GM21381 (cell line): Measurements from ENCODE around the gene GCNT2.
"Not testable (repeated sequence)": the region's sequence is repeated elsewhere in the genome, so short reads cannot be mapped to it uniquely, and the experiment has no call there.

Experiments
- ATAC-seq: cut with Tn5 transposase; IDR thresholded peaks from one replicate; pipeline ENCODE4 v1.9.1; 2021; ENCODE audit warnings: mild to moderate bottlenecking, moderate library complexity; ENCODE audit not compliant: unreplicated experiment

The GCNT2 gene

GRCh38 chr6:10577112-10577511 lies 56.0 kb downstream of the GCNT2 start:
- no peak for ATAC-seq

- no peak for ATAC-seq
Measured at GRCh38 chr6:10578723-10579122, 57.6 kb downstream of the GCNT2 start.

DNA sequence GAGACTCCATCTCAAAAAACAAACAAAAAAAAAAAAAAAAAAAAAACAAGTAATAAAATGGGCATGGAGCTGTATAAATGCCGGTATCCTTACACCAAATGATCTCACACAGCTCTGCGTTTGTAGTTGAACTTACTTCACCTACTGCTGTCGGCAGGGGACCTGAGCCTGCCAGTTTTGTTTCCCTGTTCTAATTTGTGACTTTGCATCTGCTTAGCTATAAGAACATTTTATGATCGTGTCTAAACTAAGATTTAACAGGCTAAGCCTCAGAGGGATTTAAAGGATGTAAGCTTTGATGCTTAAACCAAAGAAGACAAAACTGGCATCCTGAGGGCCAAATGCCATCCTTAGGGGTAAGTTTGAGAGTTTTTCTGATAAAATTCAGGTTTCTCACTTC lies 58.7 kb downstream of the GCNT2 start:
- no peak for ATAC-seq

DNA sequence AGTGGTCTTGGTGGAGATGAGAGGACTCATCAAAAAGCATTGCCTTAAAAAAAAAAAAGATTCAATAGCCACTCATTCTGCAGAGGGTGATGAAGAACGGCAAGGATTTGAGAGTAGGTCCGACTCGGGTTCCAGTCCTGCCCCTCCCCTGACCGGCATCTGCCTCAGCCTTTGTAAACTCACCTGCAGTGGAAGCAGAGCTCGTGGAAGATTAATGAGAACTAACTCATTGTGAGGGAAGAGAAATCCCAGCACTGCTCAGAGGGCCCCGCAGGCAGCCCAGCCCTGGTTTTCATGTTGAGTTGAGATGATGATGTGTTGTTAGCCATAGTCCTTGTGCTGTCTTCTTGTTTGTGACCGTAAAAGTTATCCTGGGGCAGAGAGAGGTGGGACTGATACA lies 59.4 kb downstream of the GCNT2 start:
- ATAC-seq: no peak

DNA sequence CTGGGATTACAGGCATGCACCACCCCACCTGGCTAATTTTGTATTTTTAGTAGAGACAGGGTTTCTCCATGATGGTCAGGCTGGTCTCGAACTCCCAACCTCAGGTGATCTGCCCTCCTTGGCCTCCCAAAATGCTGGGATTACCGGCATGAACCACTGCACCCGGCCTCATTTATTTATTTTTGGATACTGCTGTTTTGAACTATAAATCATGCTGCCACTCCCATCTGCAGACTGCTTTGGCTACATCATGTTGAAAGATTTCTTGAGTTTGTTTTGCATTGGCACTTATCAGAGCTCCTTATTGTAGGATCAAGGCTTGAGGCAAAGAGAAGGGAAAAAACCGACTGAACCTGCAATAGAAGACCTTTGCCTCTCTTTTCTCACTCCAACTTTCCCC lies 60.3 kb downstream of the GCNT2 start:
- ATAC-seq: not testable (repeated sequence)

- no peak for ATAC-seq
Measured at GRCh38 chr6:10582774-10583508, 61.8 kb downstream of the GCNT2 start.

GRCh38 chr6:10583509-10583901 lies 62.4 kb downstream of the GCNT2 start:
- ATAC-seq: no peak

GRCh38 chr6:10584607-10585006 lies 63.5 kb downstream of the GCNT2 start:
- no peak for ATAC-seq

DNA sequence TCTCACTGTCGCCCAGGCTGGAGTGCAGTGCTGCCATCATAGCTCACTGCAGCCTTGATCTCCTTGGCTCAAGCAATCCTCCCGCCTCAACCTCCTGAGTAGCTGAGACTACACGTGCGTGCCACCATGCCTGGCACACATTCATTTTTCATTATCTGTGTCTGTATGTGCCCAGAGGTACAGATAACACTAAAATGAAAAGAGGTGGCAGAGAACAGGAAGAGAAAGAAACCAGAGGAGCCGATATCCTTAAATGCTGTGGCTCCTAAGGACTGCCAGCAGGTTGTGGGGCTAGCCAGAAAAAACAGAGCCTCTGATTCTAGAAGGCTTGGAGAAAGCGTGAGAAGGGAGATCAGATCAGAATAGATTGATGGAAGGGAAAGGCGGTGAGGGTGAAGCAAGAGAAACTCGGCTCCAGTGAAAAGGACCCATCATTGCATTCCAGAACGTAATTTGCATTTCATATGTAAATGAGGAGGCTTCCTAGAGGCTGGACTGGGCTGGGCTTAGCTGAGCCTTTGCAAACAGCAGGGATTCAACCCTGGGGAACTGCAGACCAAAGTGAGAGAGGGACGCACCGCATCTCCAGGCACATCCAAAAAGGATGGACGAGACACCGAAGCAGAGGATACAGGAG lies 64.2 kb downstream of the GCNT2 start:
- ATAC-seq: no peak

GRCh38 chr6:10586302-10586701 lies 65.2 kb downstream of the GCNT2 start:
- no peak for ATAC-seq

GRCh38 chr6:10587656-10588406 lies 66.7 kb downstream of the GCNT2 start:
- ATAC-seq: no peak

GRCh38 chr6:10588562-10589428 lies 67.6 kb downstream of the GCNT2 start:
- no peak for ATAC-seq

- ATAC-seq: no peak
Measured at GRCh38 chr6:10589429-10589727, 68.2 kb downstream of the GCNT2 start.

GRCh38 chr6:10589983-10590382 lies 68.8 kb downstream of the GCNT2 start:
- ATAC-seq: no peak

DNA sequence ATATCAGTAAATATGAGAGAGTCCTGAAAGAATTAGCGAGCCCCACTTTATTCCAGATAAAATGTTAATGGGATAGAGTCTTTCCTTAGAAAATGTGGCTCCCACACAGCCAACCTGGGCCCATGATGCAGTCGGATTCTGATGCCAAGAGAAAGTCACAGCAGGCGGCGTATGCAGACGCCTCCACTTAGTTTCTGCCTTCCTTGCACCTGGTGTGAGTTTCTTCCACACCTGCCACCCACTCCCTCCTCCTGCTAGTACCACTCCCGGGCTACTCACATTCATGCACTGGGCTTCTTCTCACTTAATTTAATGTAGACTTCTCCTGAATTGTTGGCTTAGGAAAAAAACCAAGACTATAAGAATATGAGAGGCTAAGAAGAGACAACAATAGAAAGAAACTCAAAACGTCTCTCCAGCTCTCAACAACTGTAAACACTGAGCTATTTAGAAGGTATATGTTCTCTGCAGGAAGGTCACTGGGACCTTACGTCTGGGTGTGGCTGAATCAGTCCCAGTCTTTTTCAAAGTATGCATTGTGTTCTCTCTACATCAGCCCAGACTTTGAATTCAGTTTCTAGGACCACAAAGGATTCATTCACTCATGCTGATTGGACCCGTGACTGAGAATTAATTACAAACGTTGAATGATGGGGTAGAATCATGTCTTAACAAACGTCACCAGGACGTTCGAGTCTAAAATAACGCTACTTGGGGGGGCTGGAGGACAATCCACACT lies 70.4 kb downstream of the GCNT2 start:
- no peak for ATAC-seq

- ATAC-seq: no peak
Measured at GRCh38 chr6:10595731-10596664, 74.8 kb downstream of the GCNT2 start.

GRCh38 chr6:10597499-10598001 lies 76.4 kb downstream of the GCNT2 start:
- ATAC-seq: no peak

- ATAC-seq: no peak
Measured at GRCh38 chr6:10598084-10598960, 77.2 kb downstream of the GCNT2 start.
